BE2C (cell line): ENCODE data around the gene GATAD2A. TPM values are rescaled to one million over a fixed set of nuclear protein-coding genes. Genes with fewer than 3 reads are reported as not detected.

Experiments used
- DNase-seq: peaks from one replicate; pipeline ENCODE4 v3.0.0-alpha.2; 2020
- H3K27me3 ChIP-seq: fragments of 250-450 bp; sonication (Bioruptor Pico); 2 replicates; pipeline ENCODE4 v1.5.1; 2020; ENCODE audit warnings: mild to moderate bottlenecking
- H3K36me3 ChIP-seq: fragments of 250-450 bp; sonication (Bioruptor Pico); 2 replicates; pipeline ENCODE4 v1.5.1; 2020; ENCODE audit warnings: mild to moderate bottlenecking
- H3K4me1 ChIP-seq: fragments of 250-450 bp; sonication (Bioruptor Pico); 2 replicates; pipeline ENCODE4 v1.5.1; 2020
- H3K4me3 ChIP-seq: 2 replicates; pipeline ENCODE4 v1.5.1; 2011; ENCODE audit warnings: low read depth, low read length
- H3K9me3 ChIP-seq: fragments of 250-450 bp; sonication (Bioruptor Pico); 2 replicates; pipeline ENCODE4 v1.5.1; 2020
- CTCF ChIP-seq: IDR thresholded peaks from 2 replicates; pipeline ENCODE4 v1.5.1; 2012; ENCODE audit warnings: mild to moderate bottlenecking, low read depth, low read length
- polyA plus RNA-seq: library from polyadenylated mRNA; unstranded; fragments of >200 nt; gene quantifications from one replicate; pipeline ENCODE4 v1.2.1, GENCODE V29; 2012; ENCODE audit warnings: low read depth, missing spikeins; ENCODE audit not compliant: insufficient read length, insufficient read depth

The GATAD2A gene
- 76.3 TPM for polyA plus RNA-seq

GRCh38 chr19:19404879-19405860, at the start of gene GATAD2A:
Gene GATAD2A (plus strand): TSS chr19:19405675. CDS start chr19:19465346, 59,671 bp downstream.
- H3K36me3 ChIP-seq: no peaks in the 10 kb centered on the region
- H3K27me3 ChIP-seq: no peaks in the 10 kb centered on the region
- peak; percentile 93 for DNase-seq
- H3K9me3 ChIP-seq: no peaks in the 10 kb centered on the region
- H3K4me1 ChIP-seq: no peaks in the 10 kb centered on the region; the same call in 1 of the 2 replicates
- H3K4me3 ChIP-seq: peak within 1 kb of the TSS; percentile 81
- no peak; the same call in 1 of the 2 replicates for TF ChIP-seq CTCF

GRCh38 chr19:19356500-19356899, 49.0 kb upstream of the GATAD2A start:
- Histone ChIP-seq H3K27me3 (no peaks in the 10 kb centered on the region), H3K4me1 (no peaks in the 10 kb centered on the region), H3K36me3 (peaks cover 45% of the 10 kb centered on the region), H3K9me3 (no peaks in the 10 kb centered on the region), H3K4me3 (no peak overlapping the region)
- no peak for TF ChIP-seq CTCF
- DNase-seq: no peak

- no peak overlapping the region for H3K4me3 ChIP-seq
- no peaks in the 10 kb centered on the region for H3K9me3 ChIP-seq
- no peaks in the 10 kb centered on the region for H3K4me1 ChIP-seq
- no peaks in the 10 kb centered on the region for H3K27me3 ChIP-seq
- no peak for DNase-seq
- H3K36me3 ChIP-seq: peaks cover 45% of the 10 kb centered on the region
- no peak for TF ChIP-seq CTCF
These were observed 48.4 kb upstream of the GATAD2A start for GRCh38 chr19:19356901-19357566.

GRCh38 chr19:19361075-19361594, 44.3 kb upstream of the GATAD2A start:
- peak; percentile 88 for DNase-seq
- no peak overlapping the region for H3K4me3 ChIP-seq
- H3K9me3 ChIP-seq: no peaks in the 10 kb centered on the region
- peaks cover 10% of the 10 kb centered on the region for H3K36me3 ChIP-seq
- no peaks in the 10 kb centered on the region for H3K27me3 ChIP-seq
- peak; percentile 82 for TF ChIP-seq CTCF
- H3K4me1 ChIP-seq: no peaks in the 10 kb centered on the region

- H3K27me3 ChIP-seq: no peaks in the 10 kb centered on the region
- H3K36me3 ChIP-seq: 0 out of 2 replicates have a peak, but pooled peaks cover under 1% of the 10 kb centered on the region
- DNase-seq: no peak
- no peak overlapping the region for H3K4me3 ChIP-seq
- H3K4me1 ChIP-seq: no peaks in the 10 kb centered on the region
- H3K9me3 ChIP-seq: no peaks in the 10 kb centered on the region
- no peak for TF ChIP-seq CTCF
These were observed 43.4 kb upstream of the GATAD2A start for GRCh38 chr19:19362075-19362474.
